ENCODE results near the gene CPXM2. TPM values are rescaled to one million over a fixed set of nuclear protein-coding genes. Genes with fewer than 3 reads are reported as not detected.

CPXM2 gene
- total RNA-seq, 1 experiment from 2014 or later: not detected

DNA sequence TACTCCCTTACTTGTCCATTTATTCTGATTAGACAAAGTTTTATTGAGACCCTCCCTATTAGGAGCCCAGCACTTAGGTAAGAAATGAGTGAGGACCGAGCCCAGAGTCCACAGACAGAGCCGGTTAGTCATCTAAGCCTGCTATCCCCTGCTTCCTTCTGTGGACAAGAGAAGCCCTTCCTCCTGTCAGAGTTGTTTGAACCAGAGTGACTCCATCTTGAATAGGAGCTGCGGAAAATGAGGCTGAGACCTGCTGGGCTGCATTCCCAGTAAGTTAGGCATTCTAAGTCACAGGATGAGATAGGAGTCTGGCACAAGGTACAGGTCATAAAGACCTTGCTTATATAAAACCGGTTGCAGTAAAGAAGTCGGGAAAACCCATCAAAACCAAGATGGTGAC, 109.1 kb downstream of the CPXM2 start:
- ChIA-PET POLR2A (no interaction called here), CTCF (interaction anchor here (0.9 kb wide), 1 partner anchor 184 kb away, joined by 3 read pairs; no protein-coding TSS in a partner anchor)
- no peaks in the 10 kb centered on the region for H3K9me3 Mint-ChIP-seq (ENCODE audit: unreplicated experiment)
- H3K27me3 Mint-ChIP-seq (ENCODE audit: insufficient read depth, unreplicated experiment): peaks cover 58% of the 10 kb centered on the region
- H3K4me3 Mint-ChIP-seq (ENCODE audit: unreplicated experiment): no peak overlapping the region
- TF ChIP-seq, protein P1, sequence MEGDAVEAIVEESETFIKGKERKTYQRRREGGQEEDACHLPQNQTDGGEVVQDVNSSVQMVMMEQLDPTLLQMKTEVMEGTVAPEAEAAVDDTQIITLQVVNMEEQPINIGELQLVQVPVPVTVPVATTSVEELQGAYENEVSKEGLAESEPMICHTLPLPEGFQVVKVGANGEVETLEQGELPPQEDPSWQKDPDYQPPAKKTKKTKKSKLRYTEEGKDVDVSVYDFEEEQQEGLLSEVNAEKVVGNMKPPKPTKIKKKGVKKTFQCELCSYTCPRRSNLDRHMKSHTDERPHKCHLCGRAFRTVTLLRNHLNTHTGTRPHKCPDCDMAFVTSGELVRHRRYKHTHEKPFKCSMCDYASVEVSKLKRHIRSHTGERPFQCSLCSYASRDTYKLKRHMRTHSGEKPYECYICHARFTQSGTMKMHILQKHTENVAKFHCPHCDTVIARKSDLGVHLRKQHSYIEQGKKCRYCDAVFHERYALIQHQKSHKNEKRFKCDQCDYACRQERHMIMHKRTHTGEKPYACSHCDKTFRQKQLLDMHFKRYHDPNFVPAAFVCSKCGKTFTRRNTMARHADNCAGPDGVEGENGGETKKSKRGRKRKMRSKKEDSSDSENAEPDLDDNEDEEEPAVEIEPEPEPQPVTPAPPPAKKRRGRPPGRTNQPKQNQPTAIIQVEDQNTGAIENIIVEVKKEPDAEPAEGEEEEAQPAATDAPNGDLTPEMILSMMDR (IDR thresholded peaks at IDR 0.05; ENCODE audit: unreplicated experiment): no peak
- no peaks in the 10 kb centered on the region for H3K36me3 Mint-ChIP-seq (ENCODE audit: insufficient read depth, unreplicated experiment)
- BruUV-seq (replicated peaks): no TSS peak
- DNase-seq (ENCODE audit: unreplicated experiment): no peak
- no peak overlapping the region for H3K27ac Mint-ChIP-seq (ENCODE audit: low read depth, unreplicated experiment)
- intact Hi-C loops (cut with micrococcal nuclease): no loop called here
- no peaks in the 10 kb centered on the region for H3K4me1 Mint-ChIP-seq (ENCODE audit: insufficient read depth, unreplicated experiment)

DNA sequence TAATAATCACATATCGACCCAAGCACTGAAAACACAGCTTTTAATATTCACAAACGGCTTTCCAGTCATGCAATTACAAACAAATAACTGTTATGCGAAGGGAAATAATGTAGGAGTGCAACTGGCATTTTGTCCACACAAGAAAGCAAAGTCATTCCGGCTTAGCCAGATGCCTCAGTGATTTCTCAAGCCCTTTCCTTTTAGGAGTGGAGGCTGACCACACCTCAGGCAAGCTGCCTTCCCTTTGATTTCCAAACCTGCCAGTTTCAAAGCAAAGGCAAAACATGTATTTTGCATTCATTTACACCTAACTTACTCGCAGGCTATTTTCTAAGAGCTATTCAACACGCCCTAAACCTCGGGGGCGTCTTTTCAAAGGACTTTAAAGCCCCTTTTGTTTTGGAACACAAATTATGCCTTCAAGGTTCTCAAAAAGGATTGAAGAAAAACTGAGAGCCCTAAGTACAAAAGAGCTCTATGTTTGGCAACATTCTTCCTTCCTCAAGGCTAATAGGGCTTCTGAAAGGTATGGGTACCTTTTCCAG, 109.6 kb downstream of the CPXM2 start:
- intact Hi-C loops (cut with micrococcal nuclease): no loop called here
- TF ChIP-seq, protein P1 (IDR thresholded peaks at IDR 0.05; ENCODE audit: unreplicated experiment): no peak
- peaks cover 63% of the 10 kb centered on the region for H3K27me3 Mint-ChIP-seq (ENCODE audit: insufficient read depth, unreplicated experiment)
- H3K9me3 Mint-ChIP-seq (ENCODE audit: unreplicated experiment): no peaks in the 10 kb centered on the region
- POLR2A ChIA-PET: no interaction called here
- H3K4me1 Mint-ChIP-seq (ENCODE audit: insufficient read depth, unreplicated experiment): no peaks in the 10 kb centered on the region
- no TSS peak for BruUV-seq (replicated peaks)
- H3K27ac Mint-ChIP-seq (ENCODE audit: low read depth, unreplicated experiment): no peak overlapping the region
- CTCF ChIA-PET: interaction anchor here (0.9 kb wide), 1 partner anchor 185 kb away, joined by 3 read pairs; no protein-coding TSS in a partner anchor
- H3K36me3 Mint-ChIP-seq (ENCODE audit: insufficient read depth, unreplicated experiment): no peaks in the 10 kb centered on the region
- DNase-seq (ENCODE audit: unreplicated experiment): no peak
- no peak overlapping the region for H3K4me3 Mint-ChIP-seq (ENCODE audit: unreplicated experiment)

DNA sequence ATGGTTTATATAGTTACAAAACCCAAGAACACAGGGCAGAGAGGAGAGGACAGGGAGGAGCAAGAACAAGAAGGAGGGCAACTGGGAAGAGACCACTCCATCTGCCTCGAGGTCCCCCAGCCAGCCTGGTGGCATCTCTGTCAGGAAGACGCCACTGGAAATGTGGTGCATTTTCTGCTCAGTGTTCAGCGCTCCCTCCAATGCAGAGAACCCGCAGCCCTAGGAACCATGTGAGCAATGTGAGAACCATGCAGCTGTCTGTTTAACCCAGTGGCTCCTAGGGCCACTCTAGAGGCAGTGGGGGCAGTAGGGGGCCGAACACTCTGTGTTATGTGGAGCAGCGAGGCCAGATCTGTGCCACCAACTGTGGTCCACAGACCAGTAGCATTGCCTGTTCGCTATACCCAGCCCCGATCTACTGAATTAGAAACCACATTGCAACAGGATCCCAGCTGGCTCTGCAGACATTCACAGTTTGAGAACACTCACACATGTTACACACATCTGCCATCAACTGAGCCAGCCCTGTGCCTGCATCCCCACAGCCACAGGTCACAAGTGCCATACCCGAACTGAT, 110.2 kb downstream of the CPXM2 start:
- no TSS peak for BruUV-seq (replicated peaks)
- no peak overlapping the region for H3K27ac Mint-ChIP-seq (ENCODE audit: low read depth, unreplicated experiment)
- intact Hi-C loops (cut with micrococcal nuclease): no loop called here
- ChIA-PET CTCF (no interaction called here), POLR2A (no interaction called here)
- no peaks in the 10 kb centered on the region for H3K36me3 Mint-ChIP-seq (ENCODE audit: insufficient read depth, unreplicated experiment)
- H3K4me3 Mint-ChIP-seq (ENCODE audit: unreplicated experiment): no peak overlapping the region
- DNase-seq (ENCODE audit: unreplicated experiment): no peak
- TF ChIP-seq, protein P1 (IDR thresholded peaks at IDR 0.05; ENCODE audit: unreplicated experiment): no peak
- no peaks in the 10 kb centered on the region for H3K9me3 Mint-ChIP-seq (ENCODE audit: unreplicated experiment)
- no peaks in the 10 kb centered on the region for H3K4me1 Mint-ChIP-seq (ENCODE audit: insufficient read depth, unreplicated experiment)
- H3K27me3 Mint-ChIP-seq (ENCODE audit: insufficient read depth, unreplicated experiment): peaks cover 69% of the 10 kb centered on the region

DNA sequence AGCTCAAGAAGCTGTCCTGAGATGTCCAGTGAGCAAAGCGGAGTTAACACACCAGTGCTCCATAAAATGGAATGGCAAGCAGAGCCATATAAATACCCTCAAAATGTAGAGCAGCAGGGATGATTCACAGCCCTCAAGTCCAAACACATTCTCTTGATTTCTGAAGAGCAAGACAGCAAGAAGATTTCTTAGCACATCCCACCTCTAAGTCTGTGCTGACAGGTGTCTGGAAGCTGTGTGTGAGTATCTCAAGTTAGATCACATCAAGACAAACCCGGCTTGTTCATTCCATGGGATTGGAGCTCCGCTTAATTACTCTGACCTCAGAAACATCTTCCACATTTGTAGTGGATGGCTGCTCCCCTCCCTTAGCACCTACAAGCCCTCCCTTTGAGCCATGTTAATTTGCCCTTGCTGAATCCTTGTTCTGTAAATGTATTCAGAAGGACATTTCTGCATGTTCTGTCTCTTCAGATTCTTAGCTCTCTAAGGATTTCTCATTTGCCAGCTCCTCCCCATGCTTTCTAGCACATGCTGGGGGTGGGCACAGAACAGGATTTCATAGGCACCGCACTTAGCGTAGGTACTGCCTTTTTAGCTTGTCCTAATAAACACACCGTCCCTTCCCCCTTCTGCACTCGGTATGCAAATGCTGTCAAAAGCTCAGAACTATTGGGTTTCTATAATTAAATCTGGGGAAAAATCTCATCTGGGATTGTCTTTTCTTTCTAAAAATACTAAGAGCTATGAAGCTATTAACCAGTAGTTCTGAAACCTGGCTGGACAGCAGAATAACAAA, 112.7 kb downstream of the CPXM2 start:
- no peaks in the 10 kb centered on the region for H3K4me1 Mint-ChIP-seq (ENCODE audit: insufficient read depth, unreplicated experiment)
- H3K4me3 Mint-ChIP-seq (ENCODE audit: unreplicated experiment): no peak overlapping the region
- ChIA-PET POLR2A (interaction anchor here (0.6 to 1.1 kb wide), 2 partner anchors 14 to 218 kb away, joined by 3 read pairs; no protein-coding TSS in a partner anchor), CTCF (interaction anchor here (0.6 kb wide), 1 partner anchor 167 kb away, joined by 3 read pairs; no protein-coding TSS in a partner anchor)
- H3K27me3 Mint-ChIP-seq (ENCODE audit: insufficient read depth, unreplicated experiment): peaks cover 80% of the 10 kb centered on the region
- no peaks in the 10 kb centered on the region for H3K9me3 Mint-ChIP-seq (ENCODE audit: unreplicated experiment)
- TF ChIP-seq, protein P1 (IDR thresholded peaks at IDR 0.05; ENCODE audit: unreplicated experiment): no peak
- BruUV-seq (replicated peaks): no TSS peak
- no peak overlapping the region for H3K27ac Mint-ChIP-seq (ENCODE audit: low read depth, unreplicated experiment)
- no peak for DNase-seq (ENCODE audit: unreplicated experiment)
- intact Hi-C loops (cut with micrococcal nuclease): no loop called here
- H3K36me3 Mint-ChIP-seq (ENCODE audit: insufficient read depth, unreplicated experiment): no peaks in the 10 kb centered on the region
